Fibroblast of lung (primary cell): Measurements from ENCODE around the gene RAPGEF4.

Experiments used
- EZH2 ChIP-seq: IDR thresholded peaks from 2 replicates; pipeline ENCODE4 v1.5.1; 2012; ENCODE audit warnings: low read length, control low read depth, mild to moderate bottlenecking; ENCODE audit errors: missing control alignments
- TF ChIP-seq, protein P1 (sequence below), 2 donors: IDR thresholded peaks in 1 of 2; conservative IDR thresholded peaks in 1 of 2; 1 replicate in 1 of 2; 2 replicates in 1 of 2; pipeline ENCODE4 v1.5.1; 2011 to 2012; ENCODE audit warnings: low read length in 2 of 2, control low read depth in 1 of 2, inconsistent platforms in 1 of 2, low read depth in 1 of 2, mild to moderate bottlenecking in 1 of 2

DNA sequence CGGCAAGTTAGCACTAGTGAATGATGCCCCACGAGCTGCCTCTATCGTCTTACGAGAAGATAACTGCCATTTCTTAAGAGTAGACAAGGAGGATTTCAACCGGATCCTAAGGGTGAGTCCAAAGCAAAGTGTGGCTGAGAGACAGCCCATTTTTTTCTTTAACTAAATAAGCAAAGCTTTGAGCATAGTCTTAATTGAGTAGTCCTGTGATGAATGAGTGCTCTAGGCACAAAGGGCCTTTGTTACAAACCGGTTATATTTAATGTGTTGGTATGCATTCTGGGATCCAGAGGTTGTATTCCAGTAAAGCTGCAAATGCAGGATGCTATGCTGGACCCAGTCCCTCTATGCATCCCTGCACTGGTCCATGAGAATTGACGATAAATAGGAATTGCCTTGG is 253.1 kb downstream of the RAPGEF4 start:
- TF ChIP-seq, protein P1, sequence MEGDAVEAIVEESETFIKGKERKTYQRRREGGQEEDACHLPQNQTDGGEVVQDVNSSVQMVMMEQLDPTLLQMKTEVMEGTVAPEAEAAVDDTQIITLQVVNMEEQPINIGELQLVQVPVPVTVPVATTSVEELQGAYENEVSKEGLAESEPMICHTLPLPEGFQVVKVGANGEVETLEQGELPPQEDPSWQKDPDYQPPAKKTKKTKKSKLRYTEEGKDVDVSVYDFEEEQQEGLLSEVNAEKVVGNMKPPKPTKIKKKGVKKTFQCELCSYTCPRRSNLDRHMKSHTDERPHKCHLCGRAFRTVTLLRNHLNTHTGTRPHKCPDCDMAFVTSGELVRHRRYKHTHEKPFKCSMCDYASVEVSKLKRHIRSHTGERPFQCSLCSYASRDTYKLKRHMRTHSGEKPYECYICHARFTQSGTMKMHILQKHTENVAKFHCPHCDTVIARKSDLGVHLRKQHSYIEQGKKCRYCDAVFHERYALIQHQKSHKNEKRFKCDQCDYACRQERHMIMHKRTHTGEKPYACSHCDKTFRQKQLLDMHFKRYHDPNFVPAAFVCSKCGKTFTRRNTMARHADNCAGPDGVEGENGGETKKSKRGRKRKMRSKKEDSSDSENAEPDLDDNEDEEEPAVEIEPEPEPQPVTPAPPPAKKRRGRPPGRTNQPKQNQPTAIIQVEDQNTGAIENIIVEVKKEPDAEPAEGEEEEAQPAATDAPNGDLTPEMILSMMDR (conservative IDR thresholded peaks at IDR 0.05 in 1 of 2, IDR thresholded peaks at IDR 0.05 in 1 of 2; ENCODE audit: low read depth in 1 of 2, low read length in 2 of 2), result no peak
- no peak for TF ChIP-seq EZH2
